GM13977 (cell line): ENCODE data around the gene CHCHD10.

Source experiments
- DNase-seq: peaks from one replicate; pipeline ENCODE4 v3.0.0; 2012; ENCODE audit warnings: low spot score
- CTCF ChIP-seq: IDR thresholded peaks from 2 replicates; pipeline ENCODE4 v1.5.1; 2012; ENCODE audit warnings: mild to moderate bottlenecking, control low read depth; ENCODE audit not compliant: insufficient read depth; ENCODE audit errors: extremely low read depth, missing control alignments
- in situ Hi-C: fragments of 300-500 bp; cut with MboI; formaldehyde crosslinking; loops from one replicate; pipeline ENCODE4 v1.12.0; 2022; ENCODE audit warnings: low sequenced_read_pairs, low pct_unique_long_range_greater_than_20kb, mixed read lengths, inconsistent platforms; ENCODE audit not compliant: unreplicated experiment

Gene CHCHD10

GRCh38 chr22:23778577-23778900 is 10.8 kb upstream of the CHCHD10 start:
- TF ChIP-seq CTCF: no peak
- DNase-seq: no peak
- in situ Hi-C loops: no loop called here

GRCh38 chr22:23777776-23778576 is 10.2 kb upstream of the CHCHD10 start:
- in situ Hi-C loops: no loop called here
- no peak for DNase-seq
- no peak for TF ChIP-seq CTCF

GRCh38 chr22:23775779-23776375 is 8.1 kb upstream of the CHCHD10 start:
- in situ Hi-C loops: no loop called here
- DNase-seq: no peak
- no peak for TF ChIP-seq CTCF

- no peak for TF ChIP-seq CTCF
- in situ Hi-C loops: no loop called here
- DNase-seq: no peak
Observed at GRCh38 chr22:23774922-23775436, 7.2 kb upstream of the CHCHD10 start.

- no peak for DNase-seq
- no peak for TF ChIP-seq CTCF
- in situ Hi-C loops: no loop called here
Observed at GRCh38 chr22:23774114-23774921, 6.5 kb upstream of the CHCHD10 start.

GRCh38 chr22:23773483-23774113 is 5.8 kb upstream of the CHCHD10 start:
- in situ Hi-C loops: no loop called here
- DNase-seq: no peak
- no peak for TF ChIP-seq CTCF
